Eye (tissue), 1 donor: Measurements from ENCODE around the gene CHRM4.
"Not testable (repeated sequence)": the region's sequence is repeated elsewhere in the genome, so short reads cannot be mapped to it uniquely, and the experiment has no call there.

Source experiments
- DNase-seq: peaks from one replicate; pipeline ENCODE4 v3.0.0-alpha.2; 2015

Gene CHRM4

DNA sequence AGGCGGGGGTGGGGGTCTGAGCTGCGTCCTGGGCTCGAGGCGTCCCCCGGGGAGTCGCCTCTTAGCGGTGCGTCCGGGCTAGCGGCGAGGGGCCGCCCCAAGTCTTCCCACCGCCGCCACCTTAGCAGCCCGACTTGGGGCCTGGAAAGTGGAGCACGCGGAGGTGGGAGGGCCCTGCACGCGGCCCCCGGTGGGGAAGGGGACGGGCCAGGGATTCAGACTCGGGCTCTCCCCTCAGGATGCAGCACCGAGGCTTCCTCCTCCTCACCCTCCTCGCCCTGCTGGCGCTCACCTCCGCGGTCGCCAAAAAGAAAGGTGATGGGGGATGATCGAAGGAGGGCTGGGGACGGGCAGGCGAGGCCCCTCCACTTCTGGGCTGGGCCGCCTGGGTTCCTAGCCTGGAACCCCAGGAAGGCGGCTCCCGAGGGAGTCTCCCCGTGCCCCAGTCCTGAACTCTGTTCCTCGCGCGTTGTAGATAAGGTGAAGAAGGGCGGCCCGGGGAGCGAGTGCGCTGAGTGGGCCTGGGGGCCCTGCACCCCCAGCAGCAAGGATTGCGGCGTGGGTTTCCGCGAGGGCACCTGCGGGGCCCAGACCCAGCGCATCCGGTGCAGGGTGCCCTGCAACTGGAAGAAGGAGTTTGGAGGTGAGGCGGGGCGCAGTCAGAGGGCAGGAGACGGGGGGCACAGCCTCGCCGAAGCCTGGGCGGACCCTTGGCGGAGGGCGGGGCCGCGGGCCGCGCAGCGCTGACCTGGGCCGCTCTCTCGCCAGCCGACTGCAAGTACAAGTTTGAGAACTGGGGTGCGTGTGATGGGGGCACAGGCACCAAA lies 9.5 kb downstream of the CHRM4 start:
- DNase-seq = peak; percentile 63

DNA sequence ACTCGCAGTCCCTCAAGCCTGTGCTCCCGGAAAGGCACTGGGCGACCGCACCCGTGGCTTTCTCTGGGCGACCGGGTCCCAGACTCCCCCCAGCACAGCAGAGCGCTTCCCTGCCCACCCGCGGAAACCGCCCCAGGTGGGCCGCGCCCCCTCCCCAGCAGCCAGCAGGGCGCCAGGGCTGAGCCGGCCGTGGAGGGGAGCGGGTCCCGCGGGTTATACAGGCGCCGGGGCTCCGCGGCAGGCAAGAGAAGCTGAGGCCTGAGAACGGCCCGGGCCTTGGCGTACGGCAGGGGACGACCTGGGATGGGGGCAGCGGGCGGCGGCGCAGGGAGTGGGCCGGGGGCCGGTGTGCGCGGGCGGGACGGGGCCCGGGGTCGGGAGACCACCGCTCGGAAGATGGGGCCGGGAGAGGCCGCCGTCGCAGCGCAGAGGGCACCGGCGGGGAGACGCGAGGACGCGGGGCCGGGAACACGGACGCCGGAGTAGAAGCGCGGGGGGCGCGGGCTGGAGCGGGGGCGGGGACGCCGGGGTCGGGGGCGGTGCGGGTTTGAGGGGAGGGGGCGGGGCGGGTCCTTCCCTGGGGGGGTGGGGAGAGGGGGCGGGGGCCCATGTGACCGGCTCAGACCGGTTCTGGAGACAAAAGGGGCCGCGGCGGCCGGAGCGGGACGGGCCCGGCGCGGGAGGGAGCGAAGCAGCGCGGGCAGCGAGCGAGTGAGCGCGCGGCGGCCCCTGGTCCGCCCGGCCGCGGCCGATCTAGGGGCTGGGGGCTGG lies 10.3 kb downstream of the CHRM4 start, which contains the start of gene MDK:
MDK (plus strand) TSS at position 622 of the 771 bp plus-strand sequence. CDS start 389 bp downstream, outside the sequence.
- peak; percentile 87 for DNase-seq

DNA sequence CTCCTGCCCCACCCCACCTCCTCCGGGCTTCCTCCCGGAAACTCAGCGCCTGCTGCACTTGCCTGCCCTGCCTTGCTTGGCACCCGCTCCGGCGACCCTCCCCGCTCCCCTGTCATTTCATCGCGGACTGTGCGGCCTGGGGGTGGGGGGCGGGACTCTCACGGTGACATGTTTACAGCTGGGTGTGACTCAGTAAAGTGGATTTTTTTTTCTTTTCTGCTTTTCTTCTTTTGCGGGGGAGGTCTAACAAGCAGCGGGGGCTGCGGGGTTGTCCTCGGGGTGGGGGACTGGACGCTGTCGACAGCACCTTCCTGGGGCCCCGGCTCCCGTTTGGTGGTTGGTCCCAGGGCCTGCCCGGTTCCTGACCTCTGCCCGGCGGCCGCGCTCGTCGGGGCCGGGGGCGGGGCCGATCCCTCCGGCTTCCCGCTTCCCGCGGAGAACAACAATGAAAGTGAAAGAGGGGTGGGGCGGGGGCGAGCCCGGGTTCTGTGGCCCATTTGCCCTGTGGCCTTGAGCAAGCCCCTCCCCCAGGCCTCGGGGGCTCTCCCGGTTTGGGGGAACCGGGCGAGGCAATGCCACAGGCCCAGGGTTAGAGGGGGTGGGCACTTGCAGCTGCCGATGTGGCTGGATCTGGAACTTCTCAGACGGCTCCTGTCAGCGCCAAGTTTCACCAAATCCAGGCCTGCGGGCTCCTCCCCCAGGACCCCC lies 11.1 kb downstream of the CHRM4 start:
- peak; percentile 92 for DNase-seq

DNA sequence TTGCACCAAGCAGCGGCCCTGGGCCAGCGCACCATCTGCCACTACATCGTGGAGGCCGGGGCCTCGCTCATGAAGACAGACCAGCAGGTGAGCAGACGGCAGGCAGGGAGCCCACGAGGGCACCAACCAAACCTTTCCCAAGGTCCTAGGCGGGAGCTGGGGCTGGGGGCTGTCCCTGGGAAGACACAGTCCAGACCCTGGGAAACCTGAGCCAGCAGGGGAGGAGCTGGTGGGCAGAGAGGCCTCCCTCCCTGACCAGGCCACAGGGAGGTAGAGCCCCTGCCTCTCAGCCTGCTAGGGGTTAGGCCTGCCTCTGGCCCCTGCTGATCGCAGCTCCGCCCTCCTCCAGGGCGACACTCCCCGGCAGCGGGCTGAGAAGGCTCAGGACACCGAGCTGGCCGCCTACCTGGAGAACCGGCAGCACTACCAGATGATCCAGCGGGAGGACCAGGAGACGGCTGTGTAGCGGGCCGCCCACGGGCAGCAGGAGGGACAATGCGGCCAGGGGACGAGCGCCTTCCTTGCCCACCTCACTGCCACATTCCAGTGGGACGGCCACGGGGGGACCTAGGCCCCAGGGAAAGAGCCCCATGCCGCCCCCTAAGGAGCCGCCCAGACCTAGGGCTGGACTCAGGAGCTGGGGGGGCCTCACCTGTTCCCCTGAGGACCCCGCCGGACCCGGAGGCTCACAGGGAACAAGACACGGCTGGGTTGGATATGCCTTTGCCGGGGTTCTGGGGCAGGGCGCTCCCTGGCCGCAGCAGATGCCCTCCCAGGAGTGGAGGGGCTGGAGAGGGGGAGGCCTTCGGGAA lies 11.9 kb downstream of the CHRM4 start:
- peak; percentile 86 for DNase-seq

DNA sequence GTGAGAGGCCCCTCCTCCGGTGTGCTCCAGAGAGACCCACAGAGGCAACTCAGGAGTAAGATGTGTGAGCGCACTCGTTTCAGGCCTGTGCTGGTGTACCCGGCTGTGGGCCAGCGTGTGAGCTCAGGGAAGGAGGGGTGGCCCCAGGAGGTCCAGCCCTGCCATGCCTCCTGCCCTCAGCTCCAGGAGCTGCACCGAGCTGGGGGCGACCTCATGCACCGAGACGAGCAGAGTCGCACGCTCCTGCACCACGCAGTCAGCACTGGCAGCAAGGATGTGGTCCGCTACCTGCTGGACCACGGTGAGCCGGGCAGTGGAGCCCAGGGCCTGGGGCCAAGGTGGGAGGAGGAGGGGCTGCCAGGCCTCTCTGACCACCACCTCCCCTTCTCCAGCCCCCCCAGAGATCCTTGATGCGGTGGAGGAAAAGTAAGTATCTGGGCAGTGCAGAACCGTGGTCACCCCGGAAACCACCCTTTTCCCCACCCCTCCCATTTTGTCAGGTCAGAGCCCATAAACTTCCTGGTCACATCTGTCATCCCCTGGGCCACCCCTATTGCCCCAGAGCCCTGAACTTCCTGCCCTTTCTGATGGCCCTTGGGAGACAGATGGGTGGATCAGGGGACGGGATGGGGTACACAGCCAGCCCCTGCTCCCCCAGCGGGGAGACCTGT lies 12.6 kb downstream of the CHRM4 start:
- DNase-seq = peak; percentile 32

DNA sequence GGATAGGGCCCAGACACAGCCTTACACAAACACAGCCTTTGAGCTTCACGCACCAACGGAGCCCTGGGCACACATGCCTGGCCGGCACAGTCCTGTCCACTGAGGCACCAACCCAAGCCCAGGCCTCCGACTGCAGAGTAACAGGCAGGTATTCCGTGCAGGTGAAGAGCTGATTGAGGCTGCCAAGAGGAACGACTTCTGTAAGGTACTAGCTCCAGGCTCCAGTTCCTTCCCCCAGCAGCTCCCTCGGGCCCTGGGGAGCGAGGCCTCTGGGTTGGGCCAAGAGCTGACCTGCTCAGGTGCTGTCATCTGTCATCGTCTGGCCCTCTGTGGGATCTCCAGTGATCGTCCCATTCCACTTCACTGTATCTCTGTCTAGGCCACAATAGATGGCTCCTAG lies 13.3 kb downstream of the CHRM4 start:
- no peak for DNase-seq

DNA sequence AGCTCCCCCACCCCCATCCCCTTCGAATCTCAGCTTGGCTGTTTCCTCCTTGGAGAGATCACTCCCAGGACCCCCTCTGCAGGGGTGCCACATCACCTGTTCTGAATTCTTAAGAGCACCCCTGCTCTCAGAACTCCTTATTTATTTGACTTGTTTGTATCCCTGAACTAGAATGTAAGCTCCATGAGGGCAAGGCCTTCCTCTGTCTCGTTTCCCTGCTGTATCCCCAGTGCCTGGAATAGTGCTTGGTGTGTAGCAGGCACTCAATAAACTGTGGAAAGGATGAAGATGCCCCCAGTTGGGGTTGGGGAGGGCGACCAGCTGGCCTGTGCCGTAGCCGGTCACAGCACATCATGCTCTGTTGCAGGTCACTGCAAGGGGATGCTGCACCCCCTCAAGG lies 13.7 kb downstream of the CHRM4 start:
- no peak for DNase-seq

DNA sequence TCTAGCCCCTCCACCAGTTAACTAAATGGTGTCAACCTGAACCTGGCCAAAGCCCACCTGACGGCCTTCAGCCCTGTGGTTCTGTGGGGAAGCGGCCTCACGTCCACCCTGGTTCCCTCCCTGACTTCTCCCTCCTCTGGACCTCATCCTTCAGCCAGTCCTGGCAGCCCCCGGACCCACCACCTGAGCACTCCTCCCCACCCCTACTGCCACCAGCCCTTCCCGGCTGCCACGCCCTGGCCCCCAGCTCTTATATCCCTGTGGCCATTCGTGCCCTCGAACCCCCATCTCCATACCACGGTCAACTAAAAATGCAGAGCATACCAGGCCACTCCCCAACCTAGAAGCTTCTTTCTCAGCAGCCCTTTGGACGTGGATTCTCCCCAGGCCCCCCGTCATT lies 14.3 kb downstream of the CHRM4 start:
- no peak for DNase-seq

DNA sequence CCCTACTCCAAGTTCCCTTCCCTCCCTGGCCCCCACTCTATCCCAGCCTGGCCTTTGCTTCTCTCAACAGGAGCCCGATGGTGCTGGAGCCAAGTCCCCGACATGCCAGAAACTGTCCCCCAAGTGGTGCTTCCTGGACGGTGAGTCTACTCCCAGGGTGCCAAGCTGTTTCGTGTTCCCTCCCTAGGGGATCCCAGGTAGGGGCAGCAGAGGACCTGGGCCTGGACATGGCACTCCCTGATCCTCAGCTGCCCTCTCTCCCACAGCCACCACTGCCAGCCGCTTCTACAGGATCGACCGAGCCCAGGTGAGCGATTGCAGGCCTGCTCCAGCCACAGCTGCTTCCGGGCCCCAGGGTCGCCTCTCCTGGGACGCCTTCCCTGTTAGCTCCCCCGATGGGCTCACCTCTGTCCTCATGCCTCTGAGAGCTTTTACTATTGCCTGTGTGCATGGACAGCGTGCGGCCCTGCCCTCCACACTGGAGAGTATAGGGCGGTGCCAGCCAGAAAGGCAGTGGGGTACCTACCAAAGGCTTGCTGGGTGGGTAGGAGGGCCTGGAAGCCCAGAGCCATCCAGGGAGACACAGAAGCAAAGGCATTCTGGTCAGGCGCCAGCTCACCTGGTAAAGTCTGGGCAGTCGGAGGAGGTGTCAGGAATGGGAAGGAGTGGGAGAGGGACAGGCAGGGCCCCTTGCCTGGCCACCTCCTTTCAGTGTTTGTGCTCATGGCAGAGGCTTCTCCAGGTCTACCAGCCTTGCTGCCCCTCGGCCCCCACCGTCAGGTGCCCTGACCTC lies 15.1 kb downstream of the CHRM4 start:
- DNase-seq = no peak

DNA sequence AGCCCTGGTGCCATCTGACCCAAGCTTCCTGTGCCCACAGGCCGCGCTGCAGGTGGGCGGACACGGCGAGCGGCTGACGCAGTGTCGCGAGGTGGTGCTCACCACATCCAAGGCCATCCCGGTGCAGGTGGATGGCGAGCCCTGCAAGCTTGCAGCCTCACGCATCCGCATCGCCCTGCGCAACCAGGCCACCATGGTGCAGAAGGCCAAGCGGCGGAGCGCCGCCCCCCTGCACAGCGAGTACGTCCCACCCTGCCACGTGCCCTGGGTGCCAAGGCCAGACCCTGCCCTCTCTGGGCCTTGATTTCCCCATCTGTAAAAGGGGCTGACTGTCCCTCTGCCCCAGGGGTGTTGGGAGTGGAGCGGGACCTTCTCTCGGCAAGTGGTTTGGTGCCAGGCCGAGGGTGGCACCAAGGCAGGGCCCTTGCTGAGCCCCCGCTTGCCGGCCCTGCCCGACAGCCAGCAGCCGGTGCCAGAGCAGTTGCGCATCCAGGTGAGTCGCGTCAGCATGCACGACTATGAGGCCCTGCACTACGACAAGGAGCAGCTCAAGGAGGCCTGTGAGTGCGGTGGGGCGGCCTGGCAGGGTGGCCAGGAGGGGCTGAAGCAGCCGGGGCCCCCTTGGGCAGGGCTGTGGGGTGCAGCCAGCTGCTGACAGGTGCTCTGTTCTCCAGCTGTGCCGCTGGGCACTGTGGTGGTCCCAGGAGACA lies 16.0 kb downstream of the CHRM4 start:
- DNase-seq = no peak

DNA sequence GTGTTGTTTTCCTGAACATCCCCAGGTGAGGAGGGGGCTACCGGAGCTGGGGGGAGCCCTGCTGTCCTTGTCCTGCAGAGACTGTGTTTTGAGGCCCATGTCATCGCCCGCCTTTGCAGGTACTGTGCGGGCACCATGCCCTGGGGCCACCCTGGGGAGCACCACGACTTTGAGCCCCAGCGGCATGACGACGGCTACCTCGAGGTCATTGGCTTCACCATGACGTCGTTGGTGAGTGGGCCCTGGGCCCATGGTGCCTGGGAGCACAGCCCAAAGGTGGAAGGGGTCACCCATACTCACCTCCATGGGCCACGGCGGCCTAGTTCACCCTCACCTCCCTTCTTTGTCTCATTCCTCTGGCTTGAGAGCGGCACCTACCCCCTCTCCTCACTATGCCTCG lies 16.8 kb downstream of the CHRM4 start:
- DNase-seq = no peak

DNA sequence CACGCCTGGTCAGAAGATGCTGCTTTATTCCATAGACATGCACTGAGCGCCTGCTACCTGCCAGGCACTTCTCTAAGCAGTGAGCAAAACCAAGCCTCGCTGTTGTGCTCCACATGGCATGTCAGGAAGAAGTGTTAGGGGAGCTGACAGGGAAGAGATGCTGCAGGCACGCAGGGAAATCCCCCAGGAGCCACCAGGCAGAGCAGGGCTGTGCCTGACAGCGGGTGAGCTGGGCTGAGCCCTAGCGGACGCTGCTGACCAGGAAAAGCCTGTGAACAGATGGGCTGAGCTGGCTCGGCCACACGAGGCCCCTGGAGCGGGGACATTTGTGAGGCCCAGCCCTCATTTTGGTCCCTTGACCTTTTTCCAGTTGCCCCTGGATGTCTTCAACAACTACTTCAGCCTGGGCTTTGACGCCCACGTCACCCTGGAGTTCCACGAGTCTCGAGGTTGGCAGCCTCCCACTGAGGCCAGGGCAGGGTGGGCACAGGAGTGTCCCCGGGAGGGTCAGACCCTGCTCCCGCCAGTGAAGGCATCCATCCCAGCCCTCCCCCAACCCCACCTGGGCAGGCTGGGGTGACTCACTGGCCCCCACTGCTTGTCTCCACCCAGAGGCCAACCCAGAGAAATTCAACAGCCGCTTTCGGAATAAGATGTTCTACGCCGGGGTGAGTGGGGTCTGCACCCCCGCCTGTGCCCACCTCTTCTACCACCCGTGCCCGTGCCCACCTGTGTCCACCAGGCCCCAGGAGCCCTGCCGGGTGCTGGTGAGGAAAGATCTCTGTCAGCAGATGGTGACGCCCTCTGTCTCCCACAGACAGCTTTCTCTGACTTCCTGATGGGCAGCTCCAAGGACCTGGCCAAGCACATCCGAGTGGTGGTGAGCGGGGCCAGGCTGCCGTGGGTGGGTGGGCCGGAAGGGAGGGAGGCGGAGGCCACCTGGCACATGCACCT lies 17.5 kb downstream of the CHRM4 start:
- peak; percentile 55 for DNase-seq

DNA sequence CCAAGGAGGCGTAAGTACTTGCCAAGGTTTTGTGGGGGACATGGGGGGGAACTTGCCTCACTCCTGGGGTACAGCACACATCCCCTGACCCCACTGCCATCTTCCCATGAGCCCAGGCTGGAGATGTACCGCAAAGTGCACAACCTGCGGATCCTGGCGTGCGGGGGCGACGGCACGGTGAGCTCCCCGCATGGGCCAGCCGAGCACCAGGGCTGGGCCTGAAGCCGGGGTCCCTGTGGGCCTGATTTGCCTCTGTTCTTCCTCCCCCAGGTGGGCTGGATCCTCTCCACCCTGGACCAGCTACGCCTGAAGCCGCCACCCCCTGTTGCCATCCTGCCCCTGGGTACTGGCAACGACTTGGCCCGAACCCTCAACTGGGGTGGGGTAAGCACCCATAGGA lies 19.1 kb downstream of the CHRM4 start:
- not testable (repeated sequence) for DNase-seq

DNA sequence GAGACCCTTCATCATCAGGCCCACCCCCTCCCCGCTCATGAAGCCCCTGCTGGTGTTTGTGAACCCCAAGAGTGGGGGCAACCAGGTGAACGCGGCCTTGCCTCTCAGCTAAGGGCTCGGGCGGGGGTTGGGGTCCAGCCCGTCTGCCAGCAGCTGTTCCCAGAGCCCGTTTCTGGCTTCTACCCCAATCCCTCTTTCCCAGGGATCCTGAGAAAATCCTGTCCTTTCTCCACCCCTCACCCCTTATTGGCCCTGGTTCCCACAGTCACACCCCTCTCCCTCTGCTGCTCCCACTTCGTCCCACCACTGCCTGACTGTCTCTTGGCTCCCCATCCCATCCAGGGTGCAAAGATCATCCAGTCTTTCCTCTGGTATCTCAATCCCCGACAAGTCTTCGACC lies 19.5 kb downstream of the CHRM4 start:
- DNase-seq = no peak

DNA sequence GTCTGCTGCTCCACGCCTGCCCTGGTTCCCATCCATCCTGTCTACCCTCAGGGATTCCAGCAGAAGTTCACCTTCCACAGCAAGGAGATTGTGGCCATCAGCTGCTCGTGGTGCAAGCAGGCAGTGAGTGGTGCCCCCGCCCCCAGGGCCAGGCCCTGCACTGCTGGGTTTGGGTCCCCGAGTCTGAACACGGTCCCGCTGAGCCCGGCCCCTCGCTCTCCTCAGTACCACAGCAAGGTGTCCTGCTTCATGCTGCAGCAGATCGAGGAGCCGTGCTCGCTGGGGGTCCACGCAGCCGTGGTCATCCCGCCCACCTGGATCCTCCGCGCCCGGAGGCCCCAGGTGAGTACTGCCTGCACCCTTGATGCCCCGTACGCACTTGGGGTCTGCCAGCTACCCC lies 20.3 kb downstream of the CHRM4 start:
- not testable (repeated sequence) for DNase-seq

DNA sequence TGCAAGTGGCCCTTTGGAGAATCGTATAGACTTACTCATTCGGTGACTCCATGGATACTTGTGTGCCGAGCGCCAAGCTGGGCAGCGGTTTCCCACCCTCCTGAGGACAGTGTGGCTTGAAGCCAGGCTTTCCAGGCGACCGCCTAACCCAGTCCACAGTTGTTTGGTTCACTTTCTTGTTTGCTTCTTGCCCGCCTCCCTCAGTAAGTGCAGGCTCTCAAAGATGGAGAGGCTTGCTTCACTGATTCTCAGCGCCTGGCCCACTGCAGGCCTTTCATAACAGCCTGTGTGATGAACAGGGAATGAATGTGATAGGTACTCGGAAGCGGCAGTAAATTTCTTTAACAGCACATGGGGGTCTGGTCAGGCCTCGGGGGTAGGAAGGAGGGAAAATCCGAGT lies 21.3 kb downstream of the CHRM4 start:
- DNase-seq = no peak

DNA sequence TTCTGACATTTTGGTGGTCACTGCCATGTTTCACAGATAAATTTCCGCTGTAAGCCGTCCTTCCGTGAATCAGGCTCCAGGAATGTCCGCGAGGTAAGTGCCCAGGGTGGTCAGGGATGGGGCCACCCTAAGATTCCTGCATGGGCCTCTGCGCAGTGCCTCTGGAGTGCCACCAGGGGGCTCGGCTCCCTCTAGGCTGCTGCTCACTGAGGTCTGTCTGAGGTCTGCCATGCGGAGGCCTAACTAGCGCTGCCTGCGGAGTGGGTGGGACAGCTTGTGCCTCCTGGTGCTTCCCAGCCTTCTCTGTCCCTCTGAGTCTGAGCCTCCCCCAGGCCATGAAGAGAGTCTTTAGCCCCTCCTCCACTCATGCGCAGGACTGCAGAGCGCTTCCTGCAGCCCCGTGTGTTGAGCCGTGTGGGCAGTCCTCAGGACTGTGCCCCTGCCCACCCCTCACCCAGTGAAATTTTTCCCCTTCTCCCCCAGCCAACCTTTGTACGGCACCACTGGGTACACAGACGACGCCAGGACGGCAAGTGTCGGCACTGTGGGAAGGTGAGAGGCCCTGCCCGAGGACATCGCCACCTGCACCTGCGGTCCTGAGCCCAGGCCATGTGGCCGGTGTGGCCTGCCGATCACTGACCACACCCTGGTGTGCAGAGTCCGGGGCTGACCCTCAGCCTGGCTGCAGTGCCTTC lies 22.0 kb downstream of the CHRM4 start:
- DNase-seq = peak; percentile 84

DNA sequence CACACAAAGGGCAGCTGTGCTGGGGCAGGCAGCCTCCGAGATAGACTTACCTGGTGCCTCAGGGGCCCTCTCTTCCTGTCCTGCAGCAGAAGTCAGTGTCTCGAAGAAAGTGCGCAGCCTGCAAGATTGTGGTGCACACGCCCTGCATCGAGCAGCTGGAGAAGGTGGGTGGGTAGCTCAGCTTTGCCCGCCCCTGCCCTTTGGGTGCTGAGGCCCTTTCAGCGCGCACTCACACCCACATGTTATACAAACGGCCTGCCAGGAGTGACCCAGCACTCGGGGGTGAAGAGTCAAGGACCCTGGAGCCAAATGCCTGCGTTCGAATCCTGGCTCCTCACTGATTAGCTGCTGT lies 23.7 kb downstream of the CHRM4 start:
- DNase-seq = no peak
